HG02759 (cell line): ENCODE data around the gene SLC22A15.
"Not testable (repeated sequence)": the region's sequence is repeated elsewhere in the genome, so short reads cannot be mapped to it uniquely, and the experiment has no call there.

Source experiments
- ATAC-seq: cut with Tn5 transposase; IDR thresholded peaks from one replicate; pipeline ENCODE4 v1.9.1; 2021; ENCODE audit warnings: mild to moderate bottlenecking, moderate library complexity; ENCODE audit not compliant: unreplicated experiment

SLC22A15 gene

DNA sequence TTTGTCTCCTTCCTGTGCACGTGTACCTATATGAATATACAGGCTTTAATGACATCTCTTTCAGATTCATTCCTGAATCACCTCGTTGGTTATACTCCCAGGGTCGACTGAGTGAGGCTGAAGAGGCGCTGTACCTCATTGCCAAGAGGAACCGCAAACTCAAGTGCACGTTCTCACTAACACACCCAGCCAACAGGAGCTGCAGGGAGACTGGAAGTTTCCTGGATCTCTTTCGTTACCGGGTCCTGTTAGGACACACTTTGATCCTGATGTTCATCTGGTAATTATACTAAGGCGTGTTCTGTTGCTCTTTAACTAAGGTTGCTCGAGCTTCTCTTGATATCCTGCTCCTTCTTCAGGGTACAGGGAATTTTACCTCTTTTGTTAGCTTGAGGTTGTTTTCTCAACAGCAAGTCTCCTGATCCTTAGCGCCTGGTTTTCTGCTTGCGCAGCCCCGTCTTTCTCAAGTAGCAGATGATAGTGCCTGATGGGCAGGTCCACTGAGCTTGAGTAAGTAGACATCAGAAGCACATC lies 55.1 kb downstream of the SLC22A15 start:
- no peak for ATAC-seq

DNA sequence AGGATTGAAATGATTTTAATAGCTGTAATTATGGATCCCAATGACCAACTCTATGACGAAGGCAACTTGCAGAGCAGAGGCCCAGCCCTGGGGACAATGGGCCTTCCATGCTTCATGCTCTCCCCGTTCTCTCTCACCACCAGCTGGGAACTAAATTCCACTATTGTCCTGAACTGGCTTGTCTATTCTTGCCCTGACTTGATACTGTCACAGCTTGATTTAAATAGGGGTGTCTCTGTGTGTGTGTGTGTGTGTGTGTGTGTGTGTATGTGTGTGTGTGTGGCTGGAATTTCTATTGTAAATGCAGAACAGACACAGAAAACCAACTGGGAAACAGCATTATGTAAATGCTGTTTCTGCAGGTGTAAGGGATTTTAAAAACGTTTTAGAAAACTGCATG lies 57.0 kb downstream of the SLC22A15 start:
- no peak for ATAC-seq

DNA sequence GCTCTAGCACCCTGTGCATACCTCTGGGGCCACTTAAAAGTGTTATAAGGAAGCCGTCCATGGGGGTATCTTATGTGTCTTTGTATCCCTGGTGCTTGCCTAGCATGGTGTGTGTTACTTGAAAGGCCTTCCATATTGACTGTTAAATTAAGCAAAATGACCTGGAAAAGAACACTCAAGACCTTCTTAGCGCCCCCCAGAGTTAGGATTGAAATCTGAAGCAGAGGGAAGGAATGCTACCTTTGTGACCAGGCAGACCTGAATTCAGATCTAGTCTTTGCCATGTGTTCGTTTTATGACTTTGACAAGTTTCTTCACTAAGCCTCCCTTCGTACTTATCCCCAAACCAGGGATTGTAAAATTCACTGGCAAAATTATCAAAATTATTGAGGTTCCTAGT lies 59.9 kb downstream of the SLC22A15 start:
- no peak for ATAC-seq

DNA sequence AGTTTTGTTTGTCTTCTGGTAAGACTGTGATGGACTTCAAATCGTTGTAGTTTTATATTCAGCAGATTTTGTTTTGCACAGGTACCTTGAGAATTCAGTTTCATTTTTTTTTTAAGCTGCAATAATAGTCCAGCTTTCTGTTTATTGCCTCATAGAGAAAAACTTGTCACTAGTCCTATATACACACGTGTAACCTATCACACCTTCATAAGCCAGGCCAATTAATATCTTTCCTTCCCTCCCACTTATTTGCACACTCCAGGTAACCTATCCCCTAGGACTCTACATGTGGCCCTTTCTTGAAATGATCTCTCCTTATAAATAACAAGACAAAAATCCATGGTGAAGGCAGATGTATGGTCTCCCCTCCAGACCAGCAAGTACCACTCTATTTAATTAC lies 62.4 kb downstream of the SLC22A15 start:
- ATAC-seq: no peak

DNA sequence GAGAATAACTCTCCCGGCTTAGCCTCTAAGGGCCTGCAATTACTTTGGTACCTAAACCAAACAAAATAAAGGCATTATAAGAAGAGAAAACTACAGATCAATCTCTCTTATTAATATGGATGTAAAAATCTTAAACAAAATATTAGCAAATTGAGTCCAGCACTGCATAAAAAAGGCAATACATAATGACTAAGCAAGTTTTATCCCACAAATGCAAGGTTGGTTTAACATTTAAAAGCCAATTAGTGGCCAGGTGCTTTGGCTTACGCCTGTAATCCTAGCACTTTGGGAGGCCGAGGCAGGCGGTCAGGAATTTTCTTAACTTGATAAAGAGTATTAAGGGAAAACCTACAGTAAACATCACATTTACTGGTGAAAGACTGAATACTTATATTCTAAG lies 67.8 kb downstream of the SLC22A15 start:
- ATAC-seq: no peak

DNA sequence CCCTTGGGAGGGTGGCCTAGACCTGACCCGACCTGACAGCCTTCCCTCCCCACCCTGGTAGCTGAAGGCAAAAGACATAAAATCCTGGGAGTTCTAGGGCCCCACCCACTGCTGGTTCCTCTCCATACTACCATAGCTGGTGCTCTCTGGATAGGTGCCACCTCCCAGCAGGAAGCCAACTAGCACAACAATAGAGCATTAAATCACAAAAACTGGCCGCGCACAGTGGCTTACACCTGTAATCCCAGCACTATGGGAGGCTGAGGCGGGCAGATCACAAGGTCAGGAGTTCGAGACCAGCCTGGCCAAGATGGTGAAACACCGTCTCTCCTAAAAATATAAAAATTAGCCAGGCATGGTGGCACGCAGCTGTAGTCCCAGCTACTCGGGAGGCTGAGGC lies 70.6 kb downstream of the SLC22A15 start:
- ATAC-seq: not testable (repeated sequence)

DNA sequence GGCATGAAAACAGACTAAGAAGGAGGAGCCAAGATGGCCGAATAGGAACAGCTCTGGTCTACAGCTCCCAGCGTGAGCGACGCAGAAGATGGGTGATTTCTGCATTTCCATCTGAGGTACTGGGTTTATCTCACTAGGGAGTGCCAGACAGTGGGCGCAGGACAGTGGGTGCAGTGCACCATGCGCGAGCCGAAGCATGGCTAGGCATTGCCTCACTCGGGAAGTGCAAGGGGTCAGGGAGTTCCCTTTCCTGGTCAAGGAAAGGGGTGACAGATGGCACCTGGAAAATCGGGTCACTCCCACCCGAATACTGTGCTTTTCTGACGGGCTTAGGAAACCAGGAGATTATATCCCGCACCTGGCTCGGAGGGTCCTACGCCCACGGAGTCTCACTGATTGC lies 75.6 kb downstream of the SLC22A15 start:
- ATAC-seq: not testable (repeated sequence)

DNA sequence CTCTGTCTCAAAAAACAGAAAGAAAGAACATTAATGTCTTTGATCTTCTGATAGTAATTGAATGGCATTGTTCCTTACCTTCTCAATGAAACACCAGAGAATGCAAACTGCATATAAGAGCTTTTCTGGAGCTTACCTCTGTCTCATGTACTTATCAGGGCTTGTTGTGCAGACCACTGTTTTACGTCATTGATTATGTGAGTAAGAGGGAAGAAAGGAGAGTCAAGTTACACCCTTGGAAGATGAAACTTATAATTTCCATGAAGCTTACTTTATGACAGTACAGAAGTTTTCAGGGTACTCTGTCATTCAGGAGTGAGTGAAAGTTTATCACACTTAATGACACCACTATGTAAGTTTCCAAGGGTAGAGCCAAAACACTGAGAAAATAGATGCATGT lies 85.9 kb downstream of the SLC22A15 start:
- ATAC-seq: no peak

DNA sequence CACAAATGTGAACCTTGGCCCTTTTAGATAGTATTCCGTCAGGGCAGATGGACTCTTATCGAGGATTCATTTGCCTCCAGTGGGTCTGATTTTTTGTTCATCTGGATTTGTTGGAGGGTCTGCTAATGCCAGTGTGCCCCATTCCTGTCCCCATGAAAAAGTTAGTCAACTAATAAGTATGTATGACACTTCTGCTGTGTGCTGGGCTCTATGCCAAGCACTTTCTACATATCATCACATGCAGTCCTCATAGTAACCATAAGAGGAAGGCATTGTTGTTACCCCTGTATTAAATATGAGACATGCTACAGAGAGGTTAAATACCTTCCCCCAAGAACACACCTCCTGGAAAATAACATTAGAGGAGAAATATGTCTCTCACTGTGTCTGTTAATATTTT lies 88.3 kb downstream of the SLC22A15 start:
- ATAC-seq: no peak

DNA sequence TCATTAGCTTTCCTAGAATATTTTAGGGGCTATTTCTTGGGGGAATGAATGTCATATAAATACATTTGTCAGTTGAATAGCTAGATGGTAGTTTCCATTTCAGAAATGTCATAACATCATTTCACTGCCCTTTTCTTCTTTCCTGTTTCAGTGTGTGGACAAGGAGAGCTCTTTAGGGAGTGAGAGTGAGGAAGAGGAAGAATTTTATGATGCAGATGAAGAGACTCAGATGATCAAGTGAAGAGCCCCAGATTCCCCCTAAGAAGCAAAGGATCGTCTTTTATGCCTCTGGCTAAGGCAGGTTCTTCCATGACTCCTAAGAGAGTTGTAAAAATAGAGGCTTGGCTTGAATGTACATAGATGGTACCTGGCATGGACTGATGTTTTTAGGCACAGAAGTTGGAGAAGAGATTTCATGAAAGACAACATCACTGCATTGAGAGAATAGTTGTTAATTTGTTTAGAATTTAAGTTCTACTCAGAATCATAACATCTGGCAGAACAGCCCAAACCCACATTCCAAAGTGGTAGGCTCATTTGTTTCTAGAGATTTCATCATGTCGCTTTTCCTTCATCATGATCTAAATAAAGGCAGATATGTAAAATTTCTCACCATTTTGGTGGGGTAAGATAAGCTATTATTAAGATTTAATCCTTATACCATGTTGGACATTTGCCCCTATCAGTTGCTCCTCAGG lies 90.7 kb downstream of the SLC22A15 start:
- no peak for ATAC-seq

DNA sequence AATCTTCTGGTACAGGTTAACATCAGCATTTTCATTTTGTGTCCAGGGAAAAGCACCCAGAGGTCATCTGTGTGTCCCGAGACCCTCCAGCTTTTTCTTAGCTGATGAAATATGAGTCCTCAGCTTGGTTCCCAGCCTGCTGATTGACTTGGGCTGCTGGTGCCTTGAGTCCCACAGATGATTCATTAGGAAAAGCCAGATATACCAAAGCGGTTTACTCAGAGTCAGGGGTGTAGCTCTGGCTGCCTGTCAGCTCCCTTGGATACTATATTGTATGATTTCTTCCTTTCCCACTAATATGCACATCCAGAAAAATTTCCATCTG lies 91.2 kb downstream of the SLC22A15 start:
- ATAC-seq: no peak

DNA sequence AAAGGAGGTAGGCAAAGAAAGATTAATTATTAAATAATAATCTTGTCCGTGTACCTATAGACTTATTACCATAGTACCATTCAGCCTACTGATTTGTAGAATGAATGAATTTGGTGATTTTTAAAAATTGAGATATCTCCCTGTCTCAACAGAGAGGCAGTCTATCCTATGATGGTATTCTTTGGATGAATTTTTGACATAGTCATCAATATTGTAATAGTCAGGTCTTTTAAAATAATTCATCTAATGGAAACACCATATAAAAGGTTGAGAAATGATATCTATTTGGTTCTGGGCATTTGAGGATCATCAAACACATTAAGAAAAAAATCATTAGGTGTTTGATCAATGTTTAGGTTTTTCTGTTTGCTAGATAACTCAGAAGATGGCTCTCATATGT lies 99.3 kb downstream of the SLC22A15 start:
- no peak for ATAC-seq

DNA sequence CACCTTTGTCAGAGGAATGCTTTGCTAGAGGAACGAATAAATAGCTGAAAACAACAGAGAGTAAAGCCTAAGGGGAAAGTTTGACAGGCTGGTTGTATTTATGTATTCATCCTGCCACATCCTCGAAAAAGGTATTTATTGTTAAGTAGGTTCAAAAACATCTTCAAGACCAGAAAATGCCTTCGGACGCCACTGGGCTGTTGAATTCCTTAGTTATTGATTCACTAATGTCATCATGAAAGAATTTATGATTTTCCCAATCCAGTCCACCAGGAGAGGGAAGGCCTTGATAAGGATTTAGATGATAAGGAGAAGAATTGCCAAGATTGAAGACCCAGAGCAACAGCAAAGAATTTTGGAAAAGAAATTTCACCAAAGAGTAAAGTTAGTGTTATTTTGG lies 99.7 kb downstream of the SLC22A15 start:
- ATAC-seq: no peak

DNA sequence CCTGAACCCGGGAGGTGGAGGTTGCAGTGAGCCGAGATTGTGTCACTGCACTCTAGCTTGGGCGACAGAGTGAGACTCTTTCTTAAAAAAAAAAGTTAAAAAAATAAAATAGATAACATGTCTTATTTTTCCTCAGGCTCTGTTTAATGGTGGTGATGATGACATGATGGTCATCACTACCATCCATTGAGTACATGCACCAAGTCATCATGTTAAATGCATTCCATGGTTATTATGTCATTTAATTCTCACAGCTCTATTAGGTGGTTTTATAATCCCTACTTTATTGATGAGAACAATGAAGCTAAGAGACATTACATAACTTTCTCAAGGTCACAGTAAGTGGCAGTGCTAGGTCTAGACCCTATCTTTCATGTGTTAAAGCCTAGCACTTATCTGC lies 100.5 kb downstream of the SLC22A15 start:
- ATAC-seq: no peak

DNA sequence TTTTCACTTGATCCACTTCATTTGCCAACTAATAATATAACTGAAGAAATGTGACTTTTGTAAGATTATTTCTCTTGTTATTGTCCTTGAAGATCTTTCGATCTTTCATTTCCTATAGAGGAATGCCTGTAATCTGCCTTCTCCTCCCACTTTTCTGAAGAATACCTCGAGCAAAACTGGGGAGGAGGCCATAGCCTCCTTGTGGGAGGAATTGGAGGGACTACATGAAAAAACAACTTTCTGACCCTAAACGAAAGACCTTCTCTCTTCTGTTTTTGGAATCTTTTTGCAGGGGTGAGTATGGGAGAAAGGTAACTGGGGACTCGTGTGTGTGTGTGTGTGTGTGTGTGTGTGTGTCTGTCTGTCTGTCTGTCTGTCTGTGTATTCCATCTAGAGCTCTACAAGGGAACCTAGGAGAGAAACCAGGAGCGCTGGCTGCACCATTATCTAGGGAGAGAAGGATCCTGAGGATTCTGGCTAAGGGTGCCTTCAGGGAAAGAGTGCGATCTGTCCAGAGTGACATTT lies 102.4 kb downstream of the SLC22A15 start:
- no peak for ATAC-seq

DNA sequence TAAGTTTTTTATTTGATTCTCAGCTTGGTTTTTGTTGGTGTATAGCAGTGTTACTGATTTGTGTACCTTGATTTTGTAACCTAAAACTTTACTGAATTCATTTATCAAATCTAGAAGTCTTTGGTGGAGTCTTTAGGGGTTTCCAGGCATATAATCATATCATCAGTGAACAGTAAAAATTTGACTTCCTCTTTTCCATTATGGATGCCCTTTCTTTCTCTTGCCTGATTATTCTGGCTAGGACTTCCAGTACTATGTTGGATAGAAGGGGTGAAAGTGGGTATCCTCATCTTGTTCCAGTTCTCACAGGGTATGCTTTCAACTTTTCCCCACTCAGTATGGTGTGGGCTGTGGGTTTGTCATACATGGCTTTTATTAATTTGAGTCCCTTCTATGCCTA lies 111.3 kb downstream of the SLC22A15 start:
- ATAC-seq: no peak

DNA sequence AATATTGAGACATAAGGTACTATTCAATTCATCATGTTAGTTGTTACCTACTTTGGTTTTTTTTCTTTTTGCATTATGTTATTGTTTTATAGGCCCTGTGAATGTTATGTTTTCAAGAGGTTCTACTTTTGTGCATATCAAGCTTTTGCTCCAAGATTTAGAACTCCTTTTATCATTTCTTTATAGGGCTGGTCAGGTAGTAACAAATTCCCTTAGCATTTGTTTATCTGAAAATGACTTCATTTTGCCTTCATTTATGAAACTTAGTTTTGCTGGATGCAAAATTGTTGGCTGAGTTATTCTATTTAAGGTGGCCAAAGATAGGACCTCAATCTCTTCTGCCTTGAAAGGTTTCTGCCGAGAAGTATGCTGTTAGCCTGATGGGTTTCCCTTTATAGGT lies 113.6 kb downstream of the SLC22A15 start:
- no peak for ATAC-seq

DNA sequence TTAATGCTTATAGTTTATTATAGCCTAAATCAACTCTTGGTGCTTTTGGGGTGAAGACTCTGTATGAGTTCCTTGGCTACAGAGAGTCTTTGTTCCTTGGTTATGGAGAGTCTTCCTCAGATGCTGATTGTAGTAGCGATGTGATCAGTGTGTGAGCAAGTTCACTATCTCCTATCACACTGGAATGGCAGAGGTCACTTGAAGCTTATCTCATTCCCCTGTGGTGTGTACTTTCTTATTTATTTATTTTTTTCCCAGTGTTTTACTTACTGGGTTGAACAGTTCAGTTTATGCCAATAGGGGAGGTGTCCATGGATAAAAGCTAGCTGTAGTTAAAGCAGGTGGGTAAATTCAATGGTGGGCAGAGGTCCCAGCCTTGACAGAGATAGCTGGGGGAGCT lies 114.8 kb downstream of the SLC22A15 start:
- no peak for ATAC-seq

DNA sequence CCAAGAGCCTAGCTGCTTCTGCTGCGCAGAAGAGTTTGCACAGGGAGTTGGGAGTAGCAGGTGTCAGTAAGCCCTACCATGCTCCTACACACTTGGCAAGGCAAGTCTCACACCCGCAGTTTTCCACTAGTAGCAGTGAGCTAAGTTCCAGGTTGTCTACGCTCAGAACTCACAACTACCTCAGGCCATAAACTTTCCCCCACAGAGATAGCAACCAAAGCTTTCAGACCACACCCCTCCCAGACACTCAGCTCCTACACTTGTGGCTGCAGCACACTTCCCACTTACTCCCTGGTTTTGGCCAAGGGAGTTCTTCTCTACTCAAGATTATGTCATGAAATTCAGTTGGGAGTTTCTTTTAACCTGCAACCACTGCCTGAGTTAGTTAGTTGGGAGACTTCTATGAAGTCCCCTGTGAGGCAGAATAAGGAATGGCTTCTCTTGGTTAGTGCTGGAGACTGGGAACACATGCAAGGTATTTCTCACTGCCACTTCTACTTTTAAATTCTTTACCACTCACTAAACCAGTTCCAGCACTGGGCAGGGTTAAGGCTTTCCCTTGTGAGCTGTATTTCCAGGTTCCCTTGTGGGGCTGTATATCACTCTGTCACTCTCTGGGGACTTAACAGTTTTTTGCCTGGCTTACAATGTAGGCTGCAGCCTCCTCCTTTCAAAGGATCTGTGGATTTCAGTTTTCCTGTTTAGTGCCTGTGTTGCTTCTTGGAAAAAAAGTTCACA lies 116.6 kb downstream of the SLC22A15 start:
- no peak for ATAC-seq

DNA sequence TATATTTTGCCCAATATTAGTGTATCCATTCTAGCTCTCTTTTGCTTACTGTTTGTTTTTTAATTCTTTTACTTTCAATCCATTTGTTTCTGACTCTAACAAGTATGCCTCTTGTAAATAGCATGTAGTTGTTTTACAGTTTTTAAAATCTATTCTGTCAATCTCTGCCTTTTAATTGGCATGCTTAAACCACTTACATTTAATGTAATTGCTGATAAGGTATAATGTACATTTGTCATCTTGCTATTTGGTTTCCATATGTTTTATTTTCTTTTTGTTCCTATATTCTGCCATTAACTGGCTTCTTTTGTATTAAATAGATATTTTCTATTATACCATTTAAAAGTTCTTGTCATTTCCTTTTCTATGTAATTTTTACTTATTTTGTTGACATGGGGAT lies 118.7 kb downstream of the SLC22A15 start:
- no peak for ATAC-seq

DNA sequence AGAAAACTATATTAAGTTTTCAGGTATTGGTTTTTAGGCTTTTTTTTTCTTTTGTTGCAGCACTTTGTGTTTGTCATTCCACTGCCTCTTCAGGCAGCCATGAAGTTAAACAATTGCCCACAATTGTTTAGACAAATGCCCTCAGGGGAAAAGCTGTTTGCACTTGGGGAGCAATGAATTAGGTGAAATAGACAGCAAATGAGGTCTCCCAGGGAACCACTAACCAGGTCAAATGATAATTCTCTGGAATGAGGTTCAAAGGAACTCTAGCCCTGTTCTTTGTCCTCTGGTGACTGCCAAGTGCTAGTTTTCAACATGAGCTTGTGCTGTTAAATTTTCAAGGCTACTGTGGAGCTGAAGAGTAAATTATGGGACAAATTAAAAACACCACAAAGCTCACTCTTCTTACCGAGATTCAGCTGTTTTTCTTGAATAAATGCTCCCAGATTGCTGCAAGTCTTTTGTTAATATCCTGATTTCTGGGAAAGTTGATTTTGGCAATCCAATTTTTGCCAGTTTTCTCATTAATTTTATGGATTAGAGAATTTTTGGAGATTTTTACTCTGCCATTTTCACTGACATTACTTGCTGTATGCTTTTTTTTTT lies 119.8 kb downstream of the SLC22A15 start:
- ATAC-seq: no peak

DNA sequence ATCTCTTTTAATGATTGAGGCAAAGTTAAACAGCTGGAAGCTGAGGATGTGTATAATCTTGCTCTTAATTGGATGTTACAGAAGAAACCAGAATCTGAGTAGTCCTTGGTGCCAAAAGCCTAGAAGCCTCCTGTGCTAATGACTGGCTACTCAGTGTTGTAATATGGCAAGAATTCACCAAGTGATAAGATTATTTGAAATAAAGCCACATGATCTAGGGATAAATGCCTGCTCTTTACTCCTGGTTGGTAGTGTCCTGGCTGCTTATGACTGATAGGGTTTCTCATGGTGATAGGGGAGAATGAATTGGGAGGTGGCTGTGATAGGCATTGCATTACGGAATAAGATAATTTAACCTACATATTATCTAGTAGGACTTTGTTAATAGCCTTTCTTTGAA lies 121.3 kb downstream of the SLC22A15 start:
- no peak for ATAC-seq
